Kidney (tissue), 14 donors: Measurements from ENCODE around the gene CEP164. TPM values are rescaled to one million over a fixed set of nuclear protein-coding genes. Genes with fewer than 3 reads are reported as not detected.

Source experiments
- DNase-seq, 5 donors: peaks; one replicate each; pipeline ENCODE4 v3.0.0-alpha.2; 2013 to 2020
- FAIRE-seq: peaks from 2 replicates; lab custom pipeline; 2012; peaks lifted over from hg19 to GRCh38; lab: Jason Lieb, UNC
- H3K27ac ChIP-seq, 2 donors: one replicate each; pipeline ENCODE4 v1.7.0; 2013; ENCODE audit warnings: low read depth in 2 of 2, low read length in 2 of 2, inconsistent platforms in 1 of 2
- H3K27me3 ChIP-seq: one replicate; pipeline ENCODE4 v1.7.1; 2013; ENCODE audit warnings: low read length, inconsistent platforms; ENCODE audit not compliant: control insufficient read depth, insufficient read depth
- H3K36me3 ChIP-seq, 3 donors: one replicate each; pipeline versions ENCODE4 v1.7.0 to v1.7.1; 2013; ENCODE audit warnings: low read length in 3 of 3, control low read depth in 1 of 3, inconsistent platforms in 1 of 3; ENCODE audit not compliant: insufficient read depth in 3 of 3, control insufficient read depth in 2 of 3
- H3K4me1 ChIP-seq, 3 donors: one replicate each; pipeline versions ENCODE4 v1.7.0 to v1.7.1; 2013; ENCODE audit warnings: low read length in 3 of 3, inconsistent platforms in 1 of 3, low read depth in 1 of 3; ENCODE audit not compliant: control insufficient read depth in 2 of 3, insufficient read depth in 2 of 3
- H3K4me3 ChIP-seq, 3 donors: one replicate each; pipeline versions ENCODE4 v1.7.0 to v1.8.1; 2013; ENCODE audit warnings: low read length in 3 of 3, control low read depth in 1 of 3, inconsistent platforms in 1 of 3
- H3K9ac ChIP-seq, 3 donors: one replicate each; pipeline versions ENCODE4 v1.7.0 to v1.7.1; 2013; ENCODE audit warnings: low read length in 3 of 3, control low read depth in 1 of 3, inconsistent platforms in 1 of 3
- H3K9me3 ChIP-seq, 3 donors: one replicate each; pipeline versions ENCODE4 v1.7.0 to v1.7.1; 2013; ENCODE audit warnings: low read length in 3 of 3, control low read depth in 1 of 3, inconsistent platforms in 1 of 3; ENCODE audit not compliant: control insufficient read depth in 2 of 3, insufficient read depth in 1 of 3
- CTCF ChIP-seq: IDR thresholded peaks from 3 replicates; pipeline ENCODE4 v1.5.1; 2012; ENCODE audit warnings: mild to moderate bottlenecking, moderate library complexity, borderline replicate concordance; ENCODE audit not compliant: insufficient read depth; ENCODE audit errors: extremely low read depth
- intact Hi-C: fragments of 100-400 bp; cut with DNase I; formaldehyde crosslinking; loops from one replicate; pipeline ENCODE4 v1.11.1; 2022
- polyA plus RNA-seq: library from polyadenylated mRNA; stranded (reverse); fragments of 350-450 nt; fragmentation: Illumina TruSeq; extraction: RNeasy Lipid Tissue Mini Kit (QIAGEN cat#74804); gene quantifications from one replicate; pipeline ENCODE4 v1.2.3, GENCODE V29; 2014; ENCODE audit warnings: low read depth, low replicate concordance; ENCODE audit not compliant: insufficient read depth
- total RNA-seq: library from RNA; stranded (reverse); fragmentation: NEBNext Ultra II Directional; extraction: Animal tissue kit (Norgen Biotek cat#: 25700); gene quantifications from one replicate; pipeline ENCODE4 v1.2.1, GENCODE V29; 2021
- donor health status: control.
- donor health status: control.
- donor health status: control.
- donor health status: control.
- donor health status: control.
- donor health status: DM: yes; HTN: yes; CAD: no.
- donor health status: Normal renal cell carcinoma (clear cell type).

Gene CEP164
- total and polyA plus RNA-seq, 2 donors from 2014 or later: 7.9 to 30.7 TPM

- DNase-seq: peak in 1 of 5 donors; percentile 34
- TF ChIP-seq CTCF: no peak
- H3K27ac ChIP-seq: no peak overlapping the region
- FAIRE-seq: no peak
- no peak overlapping the region for H3K4me3 ChIP-seq
- H3K27me3 ChIP-seq: no peaks in the 10 kb centered on the region
- no peaks in the 10 kb centered on the region for H3K4me1 ChIP-seq
- H3K9ac ChIP-seq: no peak overlapping the region
- H3K9me3 ChIP-seq: no peaks in the 10 kb centered on the region
- intact Hi-C loops: no loop called here
- peaks cover 0 to 27% (median 21%) of the 10 kb centered on the region in 3 donors for H3K36me3 ChIP-seq
Observed at GRCh38 chr11:117369534-117369933, 41.9 kb downstream of the CEP164 start.

GRCh38 chr11:117371453-117371852 lies 43.8 kb downstream of the CEP164 start:
- DNase-seq (no peak), FAIRE-seq (no peak)
- Histone ChIP-seq H3K9me3 (no peaks in the 10 kb centered on the region), H3K27ac (no peak overlapping the region), H3K36me3 (peaks cover 0 to 43% (median 27%) of the 10 kb centered on the region in 3 donors), H3K9ac (no peak overlapping the region), H3K4me1 (no peaks in the 10 kb centered on the region), H3K27me3 (no peaks in the 10 kb centered on the region), H3K4me3 (no peak overlapping the region)
- intact Hi-C loops: no loop called here
- no peak for TF ChIP-seq CTCF

GRCh38 chr11:117374316-117375055 lies 46.8 kb downstream of the CEP164 start:
- Histone ChIP-seq H3K4me3 (no peak overlapping the region), H3K27ac (no peak overlapping the region), H3K9ac (no peak overlapping the region), H3K4me1 (no peaks in the 10 kb centered on the region), H3K36me3 (peaks cover 0 to 44% (median 21%) of the 10 kb centered on the region in 3 donors), H3K9me3 (no peaks in the 10 kb centered on the region), H3K27me3 (no peaks in the 10 kb centered on the region)
- no peak for DNase-seq
- no peak for TF ChIP-seq CTCF
- intact Hi-C loops: no loop called here
- no peak for FAIRE-seq
